ENCODE data around the gene B4GALT7.
A peak's percentile ranks its signal among the peaks of the same experiment; 100 is the strongest.
"Not testable (repeated sequence)": the region's sequence is repeated elsewhere in the genome, so short reads cannot be mapped to it uniquely, and the experiment has no call there.

Gene B4GALT7

GRCh38 chr5:177610131-177610769 lies 10.3 kb downstream of the B4GALT7 start:
- no peak for DNase-seq

DNA sequence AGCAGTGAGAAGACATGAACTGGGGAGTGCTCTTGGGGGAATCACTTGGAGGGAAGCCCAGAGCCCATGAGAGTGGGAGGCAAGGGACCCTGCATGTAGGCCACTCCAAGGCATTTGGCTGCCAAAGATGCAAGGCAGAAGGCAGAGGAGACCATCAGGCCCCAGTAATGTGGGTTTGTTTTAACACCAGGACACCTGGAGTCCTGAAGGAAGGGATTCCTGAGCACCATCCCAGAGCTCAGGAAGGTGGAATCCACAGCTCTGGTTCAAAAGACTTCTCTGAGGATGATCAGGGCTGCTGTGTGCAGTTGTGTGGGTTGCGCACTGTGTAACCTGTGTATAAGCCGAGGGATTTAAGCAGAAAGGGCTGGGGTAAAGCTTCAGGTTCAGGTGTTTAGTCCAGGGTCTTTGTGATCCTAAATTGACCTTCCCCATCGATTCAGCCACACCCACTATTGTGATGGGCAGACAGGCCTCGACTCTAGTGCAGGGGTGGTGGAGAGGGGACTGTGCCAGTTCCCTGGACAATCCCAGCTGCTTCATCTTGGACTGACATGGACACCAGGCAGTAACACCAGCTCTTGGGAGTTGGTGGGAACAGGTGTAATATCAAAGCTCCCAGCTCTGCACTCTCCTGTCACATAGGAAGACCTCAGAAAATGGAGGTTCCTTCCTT lies 11.0 kb downstream of the B4GALT7 start:
- DNase-seq: no peak

- no peak for DNase-seq
Measured at GRCh38 chr5:177611446-177612214, 11.7 kb downstream of the B4GALT7 start.

GRCh38 chr5:177612215-177612673 lies 12.3 kb downstream of the B4GALT7 start:
- no peak for DNase-seq

DNA sequence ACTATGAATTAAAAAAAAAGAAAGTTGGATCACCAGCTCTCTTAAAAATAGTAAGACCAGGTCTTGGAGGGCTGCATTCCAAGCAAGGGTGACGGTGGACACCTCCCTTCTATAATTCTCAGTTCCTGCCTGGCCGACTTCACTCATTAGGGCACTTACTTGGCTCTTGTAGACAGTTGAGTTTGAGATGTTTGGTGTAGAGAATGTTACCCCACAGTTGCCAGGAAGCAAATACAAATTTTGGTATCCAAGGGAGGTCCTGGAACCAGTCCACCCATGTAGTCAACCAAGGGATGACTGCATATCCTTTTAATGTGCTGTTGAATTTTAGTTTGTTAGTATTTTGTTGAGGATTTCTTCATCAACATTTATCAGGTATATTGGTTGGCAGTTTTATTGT lies 20.6 kb downstream of the B4GALT7 start:
- DNase-seq: no peak

GRCh38 chr5:177624172-177624571 lies 24.2 kb downstream of the B4GALT7 start:
- not testable (repeated sequence) for DNase-seq

DNA sequence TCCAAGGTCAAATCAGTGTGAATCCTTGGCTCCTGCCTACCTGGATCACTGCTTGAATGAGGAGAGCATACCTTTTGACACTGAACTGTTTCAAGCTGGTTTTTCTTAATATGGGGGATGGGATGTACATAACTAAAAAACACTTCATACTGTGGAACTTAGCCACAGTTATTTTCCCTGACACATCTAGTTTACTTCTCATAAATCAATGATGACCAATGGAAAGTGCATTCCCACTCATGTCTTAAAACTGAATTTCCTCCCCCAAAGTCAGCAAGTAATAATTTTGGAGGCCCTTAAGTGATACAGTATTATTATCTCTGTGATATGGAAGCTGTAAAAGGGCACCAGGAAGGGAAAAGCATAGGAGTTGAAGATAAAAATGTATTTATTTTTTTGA lies 30.3 kb downstream of the B4GALT7 start:
- DNase-seq: peak; percentile 12

GRCh38 chr5:177634912-177635311 lies 35.0 kb downstream of the B4GALT7 start:
- not testable (repeated sequence) for DNase-seq

DNA sequence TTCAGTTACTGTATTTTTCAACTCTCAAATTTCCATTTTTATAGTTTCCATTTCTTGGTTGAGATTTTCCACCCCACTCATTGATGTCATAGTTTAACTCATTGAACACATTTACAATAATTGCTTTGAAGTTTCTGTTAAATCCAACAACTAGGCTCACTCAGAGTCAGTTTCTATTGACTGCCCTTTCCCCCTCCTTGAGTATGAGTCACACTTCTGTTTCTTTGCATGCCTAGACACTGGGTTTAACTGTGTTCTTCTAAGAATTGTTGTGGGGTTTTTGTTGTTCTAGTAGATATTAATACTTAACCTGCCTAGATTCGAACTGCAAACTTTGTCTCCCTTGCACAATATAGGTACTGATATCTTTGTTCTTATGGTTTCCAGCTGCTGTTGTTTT lies 45.5 kb downstream of the B4GALT7 start:
- not testable (repeated sequence) for DNase-seq

- DNase-seq: not testable (repeated sequence)
Measured at GRCh38 chr5:177651235-177651634, 51.3 kb downstream of the B4GALT7 start.

- DNase-seq: not testable (repeated sequence)
Measured at GRCh38 chr5:177657846-177658245, 57.9 kb downstream of the B4GALT7 start.

GRCh38 chr5:177658542-177658941 lies 58.6 kb downstream of the B4GALT7 start:
- not testable (repeated sequence) for DNase-seq

Data from fibroblast of upper back skin (primary cell).